Esophagus muscularis mucosa (tissue), 3 donors: ENCODE results near the gene ROBO1.

Source experiments
- EP300 ChIP-seq: sonication (generic); formaldehyde crosslinking; IDR thresholded peaks from one replicate; pipeline ENCODE4 v1.6.1; 2017; ENCODE audit warnings: antibody characterized with exemption
- TF ChIP-seq, protein P1 (sequence below), 3 experiments: fragments of 200-600 bp in 2 of 3; fragments of 450-650 bp in 1 of 3; sonication (generic) in 2 of 3; IDR thresholded peaks; one replicate each; pipeline ENCODE4 v1.5.1; 2017 to 2019; ENCODE audit warnings: antibody characterized with exemption in 3 of 3, mild to moderate bottlenecking in 2 of 3, moderate library complexity in 1 of 3

- TF ChIP-seq, protein P1, sequence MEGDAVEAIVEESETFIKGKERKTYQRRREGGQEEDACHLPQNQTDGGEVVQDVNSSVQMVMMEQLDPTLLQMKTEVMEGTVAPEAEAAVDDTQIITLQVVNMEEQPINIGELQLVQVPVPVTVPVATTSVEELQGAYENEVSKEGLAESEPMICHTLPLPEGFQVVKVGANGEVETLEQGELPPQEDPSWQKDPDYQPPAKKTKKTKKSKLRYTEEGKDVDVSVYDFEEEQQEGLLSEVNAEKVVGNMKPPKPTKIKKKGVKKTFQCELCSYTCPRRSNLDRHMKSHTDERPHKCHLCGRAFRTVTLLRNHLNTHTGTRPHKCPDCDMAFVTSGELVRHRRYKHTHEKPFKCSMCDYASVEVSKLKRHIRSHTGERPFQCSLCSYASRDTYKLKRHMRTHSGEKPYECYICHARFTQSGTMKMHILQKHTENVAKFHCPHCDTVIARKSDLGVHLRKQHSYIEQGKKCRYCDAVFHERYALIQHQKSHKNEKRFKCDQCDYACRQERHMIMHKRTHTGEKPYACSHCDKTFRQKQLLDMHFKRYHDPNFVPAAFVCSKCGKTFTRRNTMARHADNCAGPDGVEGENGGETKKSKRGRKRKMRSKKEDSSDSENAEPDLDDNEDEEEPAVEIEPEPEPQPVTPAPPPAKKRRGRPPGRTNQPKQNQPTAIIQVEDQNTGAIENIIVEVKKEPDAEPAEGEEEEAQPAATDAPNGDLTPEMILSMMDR (IDR thresholded peaks at IDR 0.05): no peak
- TF ChIP-seq EP300: no peak
Measured at GRCh38 chr3:79751703-79752102, 16.1 kb downstream of the ROBO1 start.
